Natural killer cell (primary cell): ENCODE results near the gene AP3D1. TPM values are rescaled to one million over a fixed set of nuclear protein-coding genes. Genes with fewer than 3 reads are reported as not detected.

Experiments
- ATAC-seq, 3 donors: fragments of 150-1000 bp in 2 of 3; fragments of 200-7000 bp in 1 of 3; cut with Tn5 transposase; 1 replicate in 1 of 3; 2 replicates in 2 of 3; pipeline ENCODE4 v1.10.0; 2021; ENCODE audit warnings: mild to moderate bottlenecking in 2 of 3, moderate library complexity in 2 of 3
- DNase-seq, 2 donors: peaks; one replicate each; pipeline versions ENCODE4 v3.0.0 to v3.0.0-alpha.2; 2013 to 2021; ENCODE audit warnings: mixed read lengths in 1 of 2
- H3K27ac ChIP-seq: one replicate; pipeline ENCODE4 v1.5.1; 2013; ENCODE audit warnings: mild to moderate bottlenecking, low read length
- H3K27me3 ChIP-seq: one replicate; pipeline ENCODE4 v1.6.1; 2013; ENCODE audit warnings: low read length; ENCODE audit not compliant: control insufficient read depth, insufficient read depth
- H3K36me3 ChIP-seq: one replicate; pipeline ENCODE4 v1.6.1; 2013; ENCODE audit warnings: low read length; ENCODE audit not compliant: control insufficient read depth, insufficient read depth
- H3K4me1 ChIP-seq: one replicate; pipeline ENCODE4 v1.6.1; 2013; ENCODE audit warnings: low read length; ENCODE audit not compliant: control insufficient read depth, insufficient read depth
- H3K4me3 ChIP-seq: one replicate; pipeline ENCODE4 v1.5.1; 2013; ENCODE audit warnings: low read length
- H3K9me3 ChIP-seq: one replicate; pipeline ENCODE4 v1.6.1; 2013; ENCODE audit warnings: low read length; ENCODE audit not compliant: control insufficient read depth, insufficient read depth
- H3K27ac Mint-ChIP-seq, 2 donors: one replicate each; pipeline ENCODE4 v1.8.0; 2022; ENCODE audit warnings: mild to moderate bottlenecking in 2 of 2, mixed read lengths in 2 of 2, moderate library complexity in 1 of 2
- H3K27me3 Mint-ChIP-seq, 2 donors: one replicate each; pipeline ENCODE4 v1.8.0; 2022; ENCODE audit warnings: low read depth in 2 of 2, mixed read lengths in 2 of 2
- H3K36me3 Mint-ChIP-seq: one replicate; pipeline ENCODE4 v1.8.0; 2022; ENCODE audit warnings: mixed read lengths
- H3K4me1 Mint-ChIP-seq, 2 donors: one replicate each; pipeline ENCODE4 v1.8.0; 2022; ENCODE audit warnings: mixed read lengths in 2 of 2
- H3K4me3 Mint-ChIP-seq: one replicate; pipeline ENCODE4 v1.8.0; 2022; ENCODE audit warnings: mild to moderate bottlenecking, moderate library complexity, mixed read lengths
- H3K9me3 Mint-ChIP-seq, 2 donors: one replicate each; pipeline ENCODE4 v1.8.0; 2022; ENCODE audit warnings: mixed read lengths in 2 of 2
- CTCF ChIP-seq: fragments of 200-600 bp; IDR thresholded peaks from one replicate; pipeline ENCODE4 v1.8.0; 2022; ENCODE audit warnings: antibody characterized with exemption
- WGBS: methylation state at CpG from one replicate; pipeline ENCODE4 v1.1.7; 2013; ENCODE audit warnings: missing lambda C conversion rate; ENCODE audit not compliant: insufficient coverage; 5-methylcytosine and 5-hydroxymethylcytosine counted together
- intact Hi-C: fragments of 100-400 bp; cut with micrococcal nuclease; formaldehyde crosslinking; loops from one replicate; pipeline ENCODE4 v1.14.2; 2022
- total RNA-seq, 4 donors: library from RNA; stranded (reverse); fragments of 120-200 nt in 1 of 4; gene quantifications; one replicate each; pipeline versions ENCODE4 v1.2.3 to v1.2.4, GENCODE V29; 2013 to 2022

The AP3D1 gene
- total RNA-seq, 3 donors from 2014 or later (not counting 1 experiment from before 2014, with no cell fraction given) = 74.6 to 93.1 (median 87.5) TPM

GRCh38 chr19:2072757-2073551 is 78.4 kb downstream of the AP3D1 start:
- peak overlapping the region; percentile 15 for H3K27ac ChIP-seq
- H3K27ac Mint-ChIP-seq = peak overlapping the region; percentile 82
- ATAC-seq (no peak), DNase-seq (no peak)
- peaks cover 18 to 50% of the 10 kb centered on the region in 2 donors for H3K4me1 Mint-ChIP-seq
- no peak overlapping the region for H3K4me3 ChIP-seq
- H3K4me3 Mint-ChIP-seq = no peak overlapping the region
- no peaks in the 10 kb centered on the region for H3K9me3 Mint-ChIP-seq
- WGBS = 92% methylated on average over 32 of the region's 32 CpGs
- TF ChIP-seq CTCF = no peak
- no peaks in the 10 kb centered on the region for H3K27me3 ChIP-seq
- H3K36me3 ChIP-seq = peaks cover 67% of the 10 kb centered on the region
- H3K4me1 ChIP-seq = peaks cover 52% of the 10 kb centered on the region
- H3K36me3 Mint-ChIP-seq = peaks cover 9% of the 10 kb centered on the region
- no peaks in the 10 kb centered on the region for H3K27me3 Mint-ChIP-seq
- no peaks in the 10 kb centered on the region for H3K9me3 ChIP-seq
- intact Hi-C loops = no loop called here

- no peaks in the 10 kb centered on the region for H3K27me3 ChIP-seq
- 95% methylated on average over 19 of the region's 19 CpGs for WGBS
- H3K4me1 ChIP-seq = peaks cover 42% of the 10 kb centered on the region
- Mint-ChIP-seq H3K9me3 (no peaks in the 10 kb centered on the region), H3K4me3 (peak overlapping the region; percentile 59), H3K4me1 (peaks cover 18 to 50% of the 10 kb centered on the region in 2 donors), H3K36me3 (peaks cover 9% of the 10 kb centered on the region), H3K27me3 (no peaks in the 10 kb centered on the region), H3K27ac (peak overlapping the region; percentile 82)
- DNase-seq (no peak), ATAC-seq (no peak)
- H3K9me3 ChIP-seq = no peaks in the 10 kb centered on the region
- no peak overlapping the region for H3K4me3 ChIP-seq
- no peak for TF ChIP-seq CTCF
- no peak overlapping the region for H3K27ac ChIP-seq
- intact Hi-C loops = no loop called here
- H3K36me3 ChIP-seq = peaks cover 50% of the 10 kb centered on the region
These were observed 80.2 kb downstream of the AP3D1 start for GRCh38 chr19:2070986-2071673.

- no peaks in the 10 kb centered on the region for H3K27me3 Mint-ChIP-seq
- no peak for DNase-seq
- peaks cover 9% of the 10 kb centered on the region for H3K36me3 Mint-ChIP-seq
- H3K36me3 ChIP-seq = peaks cover 43% of the 10 kb centered on the region
- H3K4me3 Mint-ChIP-seq = no peak overlapping the region
- H3K27ac ChIP-seq = peak overlapping the region; percentile 40
- 95% methylated on average over 8 of the region's 10 CpGs for WGBS
- intact Hi-C loops = no loop called here
- H3K9me3 ChIP-seq = no peaks in the 10 kb centered on the region
- H3K4me1 ChIP-seq = peaks cover 42% of the 10 kb centered on the region
- H3K9me3 Mint-ChIP-seq = no peaks in the 10 kb centered on the region
- ATAC-seq = no peak
- no peak for TF ChIP-seq CTCF
- H3K27me3 ChIP-seq = no peaks in the 10 kb centered on the region
- peaks cover 18 to 50% of the 10 kb centered on the region in 2 donors for H3K4me1 Mint-ChIP-seq
- H3K4me3 ChIP-seq = no peak overlapping the region
- peak overlapping the region; percentile 82 for H3K27ac Mint-ChIP-seq
These were observed 80.9 kb downstream of the AP3D1 start for GRCh38 chr19:2070436-2070827.
